22Rv1 (cell line): ENCODE measurements around the gene RUNX2.

Experiments used
- H3K27ac ChIP-seq: fragments of 450-650 bp; 2 replicates; pipeline ENCODE4 v1.5.1; 2017
- ZFX ChIP-seq: fragments of 450-650 bp; IDR thresholded peaks from 2 replicates; pipeline ENCODE4 v1.6.1; 2017; ENCODE audit warnings: antibody characterized with exemption, borderline replicate concordance
- TF ChIP-seq, protein P1 (sequence below): fragments of 450-650 bp; IDR thresholded peaks from 2 replicates; pipeline ENCODE4 v1.5.1; 2017; ENCODE audit warnings: mild to moderate bottlenecking

Gene RUNX2

DNA sequence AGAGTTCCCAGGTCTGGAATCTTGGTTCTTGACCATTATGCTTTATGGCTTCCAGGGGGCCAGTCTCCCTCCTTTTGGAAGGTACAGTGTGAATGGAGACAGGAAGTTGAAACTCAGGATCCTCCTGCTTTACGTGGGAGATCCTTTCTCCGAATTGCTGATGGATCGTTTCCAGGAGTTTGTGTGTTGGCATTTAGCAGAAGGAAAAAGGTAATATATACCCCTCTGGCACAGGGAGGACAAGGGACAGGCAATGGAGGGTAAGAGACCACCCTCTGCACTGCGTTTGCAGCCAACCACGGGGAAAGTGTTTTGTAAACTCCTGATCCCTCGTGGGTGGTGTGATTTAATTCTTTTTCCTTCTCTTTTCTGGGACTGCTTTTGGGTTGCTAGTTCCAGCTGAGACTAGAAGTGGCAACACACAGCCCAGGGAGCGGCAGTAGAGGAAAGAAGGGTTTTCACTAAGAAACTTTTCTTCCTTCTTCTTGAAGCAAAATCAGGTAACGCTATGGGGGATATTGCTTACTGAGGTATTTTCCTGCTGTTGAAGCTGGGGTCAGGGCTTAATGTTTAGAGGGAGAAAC is 307.2 kb downstream of the RUNX2 start:
- no peak overlapping the region for H3K27ac ChIP-seq
- TF ChIP-seq, protein P1, sequence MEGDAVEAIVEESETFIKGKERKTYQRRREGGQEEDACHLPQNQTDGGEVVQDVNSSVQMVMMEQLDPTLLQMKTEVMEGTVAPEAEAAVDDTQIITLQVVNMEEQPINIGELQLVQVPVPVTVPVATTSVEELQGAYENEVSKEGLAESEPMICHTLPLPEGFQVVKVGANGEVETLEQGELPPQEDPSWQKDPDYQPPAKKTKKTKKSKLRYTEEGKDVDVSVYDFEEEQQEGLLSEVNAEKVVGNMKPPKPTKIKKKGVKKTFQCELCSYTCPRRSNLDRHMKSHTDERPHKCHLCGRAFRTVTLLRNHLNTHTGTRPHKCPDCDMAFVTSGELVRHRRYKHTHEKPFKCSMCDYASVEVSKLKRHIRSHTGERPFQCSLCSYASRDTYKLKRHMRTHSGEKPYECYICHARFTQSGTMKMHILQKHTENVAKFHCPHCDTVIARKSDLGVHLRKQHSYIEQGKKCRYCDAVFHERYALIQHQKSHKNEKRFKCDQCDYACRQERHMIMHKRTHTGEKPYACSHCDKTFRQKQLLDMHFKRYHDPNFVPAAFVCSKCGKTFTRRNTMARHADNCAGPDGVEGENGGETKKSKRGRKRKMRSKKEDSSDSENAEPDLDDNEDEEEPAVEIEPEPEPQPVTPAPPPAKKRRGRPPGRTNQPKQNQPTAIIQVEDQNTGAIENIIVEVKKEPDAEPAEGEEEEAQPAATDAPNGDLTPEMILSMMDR, result no peak
- TF ChIP-seq ZFX, result no peak

DNA sequence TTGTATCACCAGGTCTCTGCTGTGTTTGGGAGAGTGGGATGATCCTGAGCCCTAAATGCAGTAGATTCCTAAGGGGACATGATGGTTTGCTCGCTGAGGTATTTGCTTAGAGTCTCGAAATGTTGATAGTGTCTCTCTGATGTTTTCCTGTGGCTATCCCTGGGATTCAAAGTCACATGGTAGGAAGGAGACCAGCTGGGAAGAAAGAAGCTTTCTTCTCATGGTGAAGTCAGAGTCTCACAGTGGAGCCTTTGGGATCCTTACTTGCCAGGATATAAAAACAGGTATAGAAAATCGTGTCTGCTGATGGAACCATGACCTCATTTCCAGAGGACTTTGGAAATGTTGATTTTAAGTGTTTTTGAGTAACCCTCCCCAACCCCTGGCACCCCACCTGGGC is 308.9 kb downstream of the RUNX2 start:
- H3K27ac ChIP-seq, result no peak overlapping the region
- TF ChIP-seq, protein P1, result no peak
- TF ChIP-seq ZFX, result no peak

DNA sequence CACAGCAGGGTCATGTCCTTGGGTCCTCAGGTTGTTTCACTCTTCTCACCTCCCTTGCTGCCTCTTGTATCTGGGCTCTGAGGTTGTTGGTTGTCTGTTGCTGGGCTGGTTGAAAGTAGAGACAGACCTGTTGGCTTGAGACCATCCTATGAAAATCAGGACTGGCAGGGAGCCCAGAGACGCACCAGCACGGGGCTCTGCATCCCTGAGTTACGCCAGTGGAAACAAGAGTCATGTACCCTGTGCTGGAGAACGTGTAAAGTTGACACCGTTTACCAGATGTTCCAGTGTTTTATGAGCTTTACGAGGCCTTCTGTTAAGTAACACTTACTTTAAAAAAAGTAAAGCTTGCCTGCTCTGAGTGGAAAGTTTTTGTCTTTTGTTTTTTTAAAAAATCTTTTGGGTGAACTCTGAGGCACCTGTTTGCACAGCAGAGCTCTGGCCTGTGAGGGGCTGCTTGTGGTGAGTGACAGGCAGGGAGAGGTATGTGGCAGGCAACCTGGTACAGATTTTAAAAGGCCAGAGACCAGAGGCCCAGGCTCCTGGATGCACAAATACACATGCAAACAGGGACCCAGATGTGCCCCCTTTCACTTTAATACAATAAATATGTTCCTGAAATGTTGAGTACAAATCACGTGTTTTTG is 309.6 kb downstream of the RUNX2 start:
- TF ChIP-seq, protein P1, result no peak
- no peak for TF ChIP-seq ZFX
- no peak overlapping the region for H3K27ac ChIP-seq

DNA sequence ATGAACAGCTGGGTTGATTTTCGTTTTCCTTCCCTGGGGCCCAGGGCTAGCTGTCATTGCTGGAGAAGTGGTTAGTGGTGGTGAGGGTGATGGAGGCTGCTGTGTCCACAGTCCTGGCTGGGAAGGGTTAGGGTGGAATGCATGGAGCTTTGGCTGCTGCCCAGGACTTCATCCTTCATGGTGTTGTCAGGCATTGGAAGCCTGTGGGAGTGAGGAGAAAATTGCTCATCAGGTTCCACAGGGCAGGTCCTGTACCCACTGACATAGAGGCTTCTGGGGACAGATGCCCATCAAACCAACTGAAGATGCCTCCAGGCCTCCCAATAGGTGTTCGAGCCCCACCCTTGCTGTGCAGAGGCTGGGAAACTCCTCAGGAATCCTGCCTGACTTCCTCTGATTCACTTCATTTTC is 312.0 kb downstream of the RUNX2 start:
- TF ChIP-seq ZFX, result no peak
- TF ChIP-seq, protein P1, result no peak
- no peak overlapping the region for H3K27ac ChIP-seq

DNA sequence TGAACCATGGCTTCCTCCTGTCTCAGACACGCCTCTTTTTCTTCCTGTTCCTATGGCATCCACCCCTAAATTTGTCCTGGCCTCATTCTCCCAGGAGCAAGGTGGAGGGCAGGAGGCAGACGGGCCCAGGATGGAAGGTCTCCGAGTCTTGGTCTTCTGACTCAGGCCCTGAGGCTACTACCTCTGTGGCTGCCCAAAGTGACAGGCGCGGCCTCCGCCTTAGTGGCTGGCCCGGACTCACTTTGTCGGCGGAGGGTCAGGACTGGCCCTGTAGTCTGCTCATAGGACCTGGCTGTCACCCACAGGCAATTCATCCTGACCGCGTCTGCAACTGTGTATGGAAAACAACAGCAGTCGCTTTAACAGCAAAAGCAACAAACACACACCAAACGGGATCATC is 312.7 kb downstream of the RUNX2 start:
- no peak overlapping the region for H3K27ac ChIP-seq

DNA sequence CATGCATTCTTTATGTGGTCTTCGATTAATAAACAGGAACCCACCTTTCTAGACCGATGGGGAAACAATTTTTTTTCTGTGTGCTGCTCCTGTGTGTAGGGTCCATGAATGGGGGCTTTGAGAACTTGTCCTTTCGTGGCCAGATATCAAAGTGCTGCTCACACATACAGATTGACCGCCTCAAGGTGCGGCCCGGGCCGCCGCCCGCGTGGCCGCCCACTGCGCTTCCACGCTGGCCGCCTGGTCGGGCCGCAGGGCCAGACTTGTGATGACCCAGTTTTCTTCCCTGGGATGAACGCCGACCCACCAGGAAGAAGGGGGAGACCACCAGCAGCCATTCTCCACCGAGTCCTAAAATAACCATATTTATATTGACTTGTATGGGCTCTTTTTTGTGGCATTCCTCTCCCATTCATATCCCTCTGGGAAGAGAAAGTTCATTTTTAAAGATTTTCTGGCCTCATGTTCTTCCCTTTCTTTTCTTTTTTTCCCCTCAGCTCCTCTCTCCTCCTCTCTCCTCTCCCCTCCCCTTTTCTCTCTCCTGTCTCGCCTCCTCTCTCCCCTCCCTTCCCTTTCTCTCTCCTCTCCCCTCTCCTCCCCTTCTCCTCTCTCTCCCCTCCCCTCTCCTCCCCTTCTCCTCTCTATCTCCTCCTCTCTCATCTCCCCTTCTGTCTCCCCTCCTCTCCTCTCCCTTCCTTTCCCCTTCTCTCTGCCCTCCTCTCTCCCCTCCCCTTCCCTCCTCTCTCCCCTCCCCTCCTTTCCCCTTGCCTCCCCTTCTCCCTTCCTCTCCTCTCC is 314.4 kb downstream of the RUNX2 start:
- no peak overlapping the region for H3K27ac ChIP-seq
- TF ChIP-seq, protein P1, result no peak
- no peak for TF ChIP-seq ZFX

More for the DNA sequence above, 312.7 kb downstream of the RUNX2 start:
- TF ChIP-seq ZFX, result no peak
- TF ChIP-seq, protein P1, result no peak

DNA sequence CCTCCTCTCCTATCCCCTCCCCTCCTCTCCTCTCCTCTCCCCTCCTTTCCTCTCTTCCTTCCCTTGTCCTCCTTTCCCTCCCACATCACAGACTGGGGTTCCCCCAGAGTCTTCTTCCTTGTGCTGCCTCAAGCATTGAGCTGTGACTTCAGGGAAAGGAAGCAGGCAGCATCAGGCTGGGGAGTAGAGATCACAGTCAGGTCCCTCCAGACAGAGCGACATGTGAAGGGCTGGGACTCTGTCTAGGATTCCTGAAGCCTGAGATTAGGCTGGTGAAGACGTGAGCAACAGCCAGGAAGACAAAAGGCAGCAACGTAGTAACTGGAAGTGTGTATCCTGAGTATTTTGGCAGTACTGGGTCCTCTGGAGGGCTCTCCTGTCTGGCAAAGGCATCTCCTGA is 315.0 kb downstream of the RUNX2 start:
- TF ChIP-seq, protein P1, result no peak
- TF ChIP-seq ZFX, result no peak
- H3K27ac ChIP-seq, result no peak overlapping the region
